ENCODE data around the gene UBE2I.

- no peak for TF ChIP-seq ZNF274 (IDR thresholded peaks at IDR 0.05; ENCODE audit: low read depth, low read length)
- no peak for TF ChIP-seq YY1 (IDR thresholded peaks at IDR 0.05; ENCODE audit: insufficient read depth, insufficient read length)
- no peak for TF ChIP-seq SUZ12 (IDR thresholded peaks at IDR 0.05; ENCODE audit: extremely low read depth, insufficient read depth, insufficient read length)
These were observed 8.2 kb downstream of the UBE2I start for GRCh38 chr16:1317479-1318267.
